SW480 (cell line): ENCODE data around the gene ATRNL1.
"Not testable (repeated sequence)": the region's sequence is repeated elsewhere in the genome, so short reads cannot be mapped to it uniquely, and the experiment has no call there.

ENCODE experiments used
- DNase-seq: peaks from one replicate; pipeline ENCODE4 v3.0.0-alpha.2; 2016; ENCODE audit warnings: low spot score

Gene ATRNL1

GRCh38 chr10:115771755-115772154 lies 678.6 kb downstream of the ATRNL1 start:
- no peak for DNase-seq

- DNase-seq = no peak
Measured at GRCh38 chr10:115772606-115773005, 679.4 kb downstream of the ATRNL1 start.

GRCh38 chr10:115773832-115774231 lies 680.7 kb downstream of the ATRNL1 start:
- DNase-seq = no peak

GRCh38 chr10:115774721-115775120 lies 681.6 kb downstream of the ATRNL1 start:
- no peak for DNase-seq

- DNase-seq = no peak
Measured at GRCh38 chr10:115777646-115778045, 684.5 kb downstream of the ATRNL1 start.

- DNase-seq = no peak
Measured at GRCh38 chr10:115790220-115790619, 697.1 kb downstream of the ATRNL1 start.

- DNase-seq = no peak
Measured at GRCh38 chr10:115795964-115796363, 702.8 kb downstream of the ATRNL1 start.

- DNase-seq = no peak
Measured at GRCh38 chr10:115801457-115801856, 708.3 kb downstream of the ATRNL1 start.

- DNase-seq = no peak
Measured at GRCh38 chr10:115801992-115802391, 708.8 kb downstream of the ATRNL1 start.

- no peak for DNase-seq
Measured at GRCh38 chr10:115802911-115803310, 709.7 kb downstream of the ATRNL1 start.

- DNase-seq = no peak
Measured at GRCh38 chr10:115814542-115814941, 721.4 kb downstream of the ATRNL1 start.

- DNase-seq = no peak
Measured at GRCh38 chr10:115818012-115818411, 724.8 kb downstream of the ATRNL1 start.

GRCh38 chr10:115826396-115826795 lies 733.2 kb downstream of the ATRNL1 start:
- DNase-seq = no peak

- DNase-seq = no peak
Measured at GRCh38 chr10:115827231-115828009, 734.3 kb downstream of the ATRNL1 start.

GRCh38 chr10:115828182-115828581 lies 735.0 kb downstream of the ATRNL1 start:
- DNase-seq = not testable (repeated sequence)

GRCh38 chr10:115829521-115830205 lies 736.5 kb downstream of the ATRNL1 start:
- no peak for DNase-seq

- DNase-seq = no peak
Measured at GRCh38 chr10:115830265-115830970, 737.3 kb downstream of the ATRNL1 start.

- no peak for DNase-seq
Measured at GRCh38 chr10:115831016-115831415, 737.9 kb downstream of the ATRNL1 start.

- DNase-seq = no peak
Measured at GRCh38 chr10:115833119-115833518, 740.0 kb downstream of the ATRNL1 start.

- no peak for DNase-seq
Measured at GRCh38 chr10:115844591-115844990, 751.4 kb downstream of the ATRNL1 start.

GRCh38 chr10:115845921-115846320 lies 752.8 kb downstream of the ATRNL1 start:
- DNase-seq = no peak

GRCh38 chr10:115846528-115846927 lies 753.4 kb downstream of the ATRNL1 start:
- DNase-seq = no peak

GRCh38 chr10:115849197-115849596 lies 756.0 kb downstream of the ATRNL1 start:
- DNase-seq = no peak
